Osteocyte (in vitro differentiated cells): Measurements from ENCODE around the gene ARL10. TPM values are rescaled to one million over a fixed set of nuclear protein-coding genes. Genes with fewer than 3 reads are reported as not detected.

ENCODE experiments used
- DNase-seq: peaks from one replicate; pipeline ENCODE4 v3.0.0; 2021; ENCODE audit warnings: mixed read lengths; ENCODE audit not compliant: unreplicated experiment; ENCODE audit errors: extremely low spot score
- H3K27ac Mint-ChIP-seq: one replicate; pipeline ENCODE4 v1.8.0; 2021; ENCODE audit warnings: mild to moderate bottlenecking, mixed read lengths; ENCODE audit not compliant: unreplicated experiment
- H3K27me3 Mint-ChIP-seq: one replicate; pipeline ENCODE4 v1.8.0; 2021; ENCODE audit warnings: mixed read lengths; ENCODE audit not compliant: unreplicated experiment
- H3K36me3 Mint-ChIP-seq: one replicate; pipeline ENCODE4 v1.8.0; 2021; ENCODE audit warnings: mixed read lengths; ENCODE audit not compliant: unreplicated experiment
- H3K4me1 Mint-ChIP-seq: one replicate; pipeline ENCODE4 v1.8.0; 2021; ENCODE audit warnings: mixed read lengths; ENCODE audit not compliant: unreplicated experiment
- H3K4me3 Mint-ChIP-seq: one replicate; pipeline ENCODE4 v1.8.0; 2021; ENCODE audit warnings: mild to moderate bottlenecking, moderate library complexity, mixed read lengths; ENCODE audit not compliant: unreplicated experiment
- H3K9me3 Mint-ChIP-seq: one replicate; pipeline ENCODE4 v1.8.0; 2021; ENCODE audit warnings: mixed read lengths; ENCODE audit not compliant: unreplicated experiment
- total RNA-seq: library from RNA; stranded (reverse); gene quantifications from 2 replicates; pipeline ENCODE4 v1.2.1, GENCODE V29; 2021
- TF ChIP-seq, protein P1 (sequence below): fragments of 200-600 bp; sonication (generic); IDR thresholded peaks from 2 replicates; pipeline ENCODE4 v1.5.0; 2021; ENCODE audit warnings: antibody characterized with exemption, mild to moderate bottlenecking, moderate library complexity

Gene ARL10
- total RNA-seq, 1 donor from 2014 or later = 25.9 TPM

DNA sequence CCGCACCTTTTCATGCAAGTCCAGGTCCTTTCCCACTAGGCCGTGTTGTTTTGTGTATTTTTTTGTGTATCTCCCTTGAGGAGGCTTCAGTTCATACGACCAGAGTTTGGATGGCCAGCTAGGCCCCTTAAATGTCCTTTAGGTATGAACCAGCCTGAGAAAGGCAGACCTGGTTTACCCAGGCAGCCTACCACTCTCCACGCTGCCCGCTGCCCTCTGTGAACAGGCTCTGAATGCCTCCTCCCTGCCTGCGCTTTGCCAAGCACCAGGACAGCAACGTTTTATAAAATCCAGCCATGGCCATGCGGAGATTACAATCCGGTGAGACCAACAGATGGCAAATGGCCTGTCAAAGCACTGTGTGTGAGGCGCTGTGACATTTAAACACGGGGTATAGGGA lies 51.7 kb downstream of the ARL10 start:
- peaks cover 16% of the 10 kb centered on the region for H3K27me3 Mint-ChIP-seq
- DNase-seq = no peak
- H3K4me3 Mint-ChIP-seq = peak overlapping the region; percentile 61
- TF ChIP-seq, protein P1, sequence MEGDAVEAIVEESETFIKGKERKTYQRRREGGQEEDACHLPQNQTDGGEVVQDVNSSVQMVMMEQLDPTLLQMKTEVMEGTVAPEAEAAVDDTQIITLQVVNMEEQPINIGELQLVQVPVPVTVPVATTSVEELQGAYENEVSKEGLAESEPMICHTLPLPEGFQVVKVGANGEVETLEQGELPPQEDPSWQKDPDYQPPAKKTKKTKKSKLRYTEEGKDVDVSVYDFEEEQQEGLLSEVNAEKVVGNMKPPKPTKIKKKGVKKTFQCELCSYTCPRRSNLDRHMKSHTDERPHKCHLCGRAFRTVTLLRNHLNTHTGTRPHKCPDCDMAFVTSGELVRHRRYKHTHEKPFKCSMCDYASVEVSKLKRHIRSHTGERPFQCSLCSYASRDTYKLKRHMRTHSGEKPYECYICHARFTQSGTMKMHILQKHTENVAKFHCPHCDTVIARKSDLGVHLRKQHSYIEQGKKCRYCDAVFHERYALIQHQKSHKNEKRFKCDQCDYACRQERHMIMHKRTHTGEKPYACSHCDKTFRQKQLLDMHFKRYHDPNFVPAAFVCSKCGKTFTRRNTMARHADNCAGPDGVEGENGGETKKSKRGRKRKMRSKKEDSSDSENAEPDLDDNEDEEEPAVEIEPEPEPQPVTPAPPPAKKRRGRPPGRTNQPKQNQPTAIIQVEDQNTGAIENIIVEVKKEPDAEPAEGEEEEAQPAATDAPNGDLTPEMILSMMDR = no peak
- H3K27ac Mint-ChIP-seq = peak overlapping the region; percentile 64
- H3K9me3 Mint-ChIP-seq = no peaks in the 10 kb centered on the region
- H3K4me1 Mint-ChIP-seq = peaks cover 41% of the 10 kb centered on the region
- H3K36me3 Mint-ChIP-seq = no peaks in the 10 kb centered on the region

DNA sequence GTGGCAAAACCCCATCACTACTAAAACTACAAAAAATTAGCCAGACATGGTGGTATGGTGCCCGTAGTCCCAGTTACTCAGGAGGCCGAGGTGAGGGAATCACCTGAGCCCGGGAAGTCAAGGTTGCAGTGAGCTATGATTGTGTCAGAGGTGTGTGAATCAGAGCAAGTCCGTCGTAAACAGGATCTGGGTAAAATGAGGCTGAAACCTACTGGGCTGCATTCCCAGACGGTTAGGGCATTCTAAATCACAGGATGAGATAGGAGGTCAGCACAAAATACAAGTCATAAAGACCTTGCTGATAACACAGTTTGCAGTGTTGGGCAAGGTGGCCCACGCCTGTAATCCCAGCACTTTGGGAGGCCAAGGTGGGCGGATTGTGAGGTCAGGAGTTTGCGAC lies 53.0 kb downstream of the ARL10 start:
- H3K4me1 Mint-ChIP-seq = peaks cover 31% of the 10 kb centered on the region
- no peaks in the 10 kb centered on the region for H3K36me3 Mint-ChIP-seq
- DNase-seq = no peak
- no peak overlapping the region for H3K27ac Mint-ChIP-seq
- no peaks in the 10 kb centered on the region for H3K9me3 Mint-ChIP-seq
- no peak overlapping the region for H3K4me3 Mint-ChIP-seq
- peaks cover 23% of the 10 kb centered on the region for H3K27me3 Mint-ChIP-seq
- TF ChIP-seq, protein P1 = no peak

DNA sequence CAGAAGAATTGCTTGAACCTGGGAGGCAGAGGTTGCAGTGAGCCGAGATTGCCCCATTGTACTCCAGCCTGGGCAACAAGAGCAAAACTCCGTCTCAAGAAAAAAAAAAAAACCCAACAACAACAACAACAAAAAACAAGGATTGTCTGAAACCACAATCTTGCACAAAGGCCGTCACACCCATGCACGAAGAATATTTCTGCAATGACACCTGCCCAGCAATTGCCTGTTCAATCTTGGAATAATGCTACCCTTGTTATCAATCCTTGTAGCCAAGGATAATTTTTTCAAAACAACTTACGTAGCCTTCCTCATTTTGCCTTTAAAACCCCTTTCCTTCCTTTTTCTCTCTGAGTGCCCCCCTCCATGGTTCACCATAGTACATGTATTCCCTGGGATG lies 54.8 kb downstream of the ARL10 start:
- Mint-ChIP-seq H3K36me3 (no peaks in the 10 kb centered on the region), H3K9me3 (no peaks in the 10 kb centered on the region), H3K27ac (no peak overlapping the region), H3K27me3 (peaks cover 23% of the 10 kb centered on the region), H3K4me1 (peaks cover 13% of the 10 kb centered on the region), H3K4me3 (no peak overlapping the region)
- DNase-seq = no peak
- TF ChIP-seq, protein P1 = no peak

DNA sequence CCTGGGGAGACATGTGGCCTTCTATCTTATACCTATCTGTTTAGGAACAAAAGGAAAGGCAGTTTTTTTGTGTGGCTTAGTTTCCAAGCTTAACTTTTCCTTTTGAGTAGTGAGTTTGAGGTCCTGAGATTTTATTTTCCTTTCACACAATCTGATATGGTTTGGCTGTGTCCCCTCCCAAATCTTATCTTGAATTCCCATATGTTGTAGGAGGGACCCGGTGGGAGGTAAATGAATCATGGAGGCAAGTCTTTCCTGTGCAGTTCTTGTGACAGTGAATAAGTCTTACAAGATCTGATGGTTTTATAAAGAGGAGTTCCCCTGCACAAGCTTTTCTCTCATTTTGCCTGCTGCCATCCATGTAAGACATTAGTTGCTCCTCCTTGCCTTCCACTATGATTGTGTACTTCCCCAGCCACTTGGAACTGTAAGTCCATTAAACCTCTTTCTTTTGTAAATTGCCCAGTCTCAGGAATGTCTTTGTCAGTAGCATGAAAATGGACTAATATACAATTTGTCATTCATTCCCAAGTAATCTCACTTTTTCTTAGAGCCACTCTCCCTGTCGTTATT lies 55.8 kb downstream of the ARL10 start:
- no peak overlapping the region for H3K27ac Mint-ChIP-seq
- H3K9me3 Mint-ChIP-seq = no peaks in the 10 kb centered on the region
- peaks cover 7% of the 10 kb centered on the region for H3K4me1 Mint-ChIP-seq
- H3K36me3 Mint-ChIP-seq = no peaks in the 10 kb centered on the region
- TF ChIP-seq, protein P1 = no peak
- H3K27me3 Mint-ChIP-seq = peaks cover 23% of the 10 kb centered on the region
- DNase-seq = no peak
- H3K4me3 Mint-ChIP-seq = no peak overlapping the region

DNA sequence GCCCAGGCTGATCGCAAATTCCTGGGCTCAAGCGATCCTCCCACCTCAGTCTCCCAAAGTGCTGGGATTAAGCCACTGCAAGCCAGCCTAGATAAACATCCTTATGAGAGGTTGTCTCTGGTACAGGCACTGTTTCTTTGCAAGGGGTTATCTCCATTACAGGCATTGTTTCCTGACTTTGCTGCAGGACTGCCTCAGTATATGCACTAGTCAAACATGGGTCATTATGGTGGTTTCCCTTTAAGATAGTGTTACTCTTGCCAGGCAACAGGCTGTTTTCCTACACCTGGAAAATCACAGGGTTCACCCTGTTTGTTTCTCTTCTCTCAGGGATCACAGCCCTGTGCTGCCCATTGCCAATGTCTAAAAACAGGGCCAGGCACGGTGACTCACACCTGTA lies 58.9 kb downstream of the ARL10 start:
- Mint-ChIP-seq H3K27ac (no peak overlapping the region), H3K4me1 (peaks cover 2% of the 10 kb centered on the region), H3K27me3 (peaks cover 23% of the 10 kb centered on the region), H3K4me3 (no peak overlapping the region), H3K9me3 (no peaks in the 10 kb centered on the region), H3K36me3 (no peaks in the 10 kb centered on the region)
- no peak for DNase-seq
- TF ChIP-seq, protein P1 = no peak
